Naive B cell (primary cell): Measurements from ENCODE around the gene CYP2W1. TPM values are rescaled to one million over a fixed set of nuclear protein-coding genes. Genes with fewer than 3 reads are reported as not detected.
"Not testable (repeated sequence)": the region's sequence is repeated elsewhere in the genome, so short reads cannot be mapped to it uniquely, and the experiment has no call there.

Source experiments
- ATAC-seq, 2 donors: fragments of 150-1000 bp; cut with Tn5 transposase; 2 replicates each; pipeline ENCODE4 v1.10.0; 2021; ENCODE audit warnings: low read depth in 2 of 2, mild to moderate bottlenecking in 2 of 2, moderate library complexity in 2 of 2
- DNase-seq: peaks from one replicate; pipeline ENCODE4 v3.0.0; 2022
- H3K27ac Mint-ChIP-seq, 6 donors: one replicate each; pipeline ENCODE4 v1.8.0; 2020 to 2022; ENCODE audit warnings: mild to moderate bottlenecking in 6 of 6, mixed read lengths in 6 of 6, moderate library complexity in 5 of 6, inconsistent platforms in 2 of 6
- H3K27me3 Mint-ChIP-seq, 3 donors: one replicate each; pipeline ENCODE4 v1.8.0; 2021 to 2022; ENCODE audit warnings: mixed read lengths in 3 of 3, mild to moderate bottlenecking in 1 of 3
- H3K36me3 Mint-ChIP-seq, 2 donors: one replicate each; pipeline ENCODE4 v1.8.0; 2020 to 2022; ENCODE audit warnings: mixed read lengths in 2 of 2, inconsistent platforms in 1 of 2, mild to moderate bottlenecking in 1 of 2
- H3K4me1 Mint-ChIP-seq, 3 donors: one replicate each; pipeline ENCODE4 v1.8.0; 2020 to 2022; ENCODE audit warnings: mixed read lengths in 3 of 3, inconsistent platforms in 1 of 3, mild to moderate bottlenecking in 1 of 3, moderate library complexity in 1 of 3
- H3K4me3 Mint-ChIP-seq, 8 donors: one replicate each; pipeline ENCODE4 v1.8.0; 2020 to 2022; ENCODE audit warnings: mild to moderate bottlenecking in 8 of 8, mixed read lengths in 8 of 8, moderate library complexity in 8 of 8, inconsistent platforms in 2 of 8
- H3K9me3 Mint-ChIP-seq, 7 donors: one replicate each; pipeline ENCODE4 v1.8.0; 2020 to 2022; ENCODE audit warnings: mixed read lengths in 7 of 7, mild to moderate bottlenecking in 5 of 7, inconsistent platforms in 2 of 7, moderate library complexity in 1 of 7
- polyA plus RNA-seq, 6 donors: library from polyadenylated mRNA; unstranded; fragments of 300-500 nt; fragmentation: Illumina TruSeq; gene quantifications; one replicate each; pipeline ENCODE4 v1.2.3, GENCODE V29; 2021; ENCODE audit warnings: low read depth in 6 of 6

The CYP2W1 gene
- polyA plus RNA-seq, 6 donors from 2014 or later, result not detected

DNA sequence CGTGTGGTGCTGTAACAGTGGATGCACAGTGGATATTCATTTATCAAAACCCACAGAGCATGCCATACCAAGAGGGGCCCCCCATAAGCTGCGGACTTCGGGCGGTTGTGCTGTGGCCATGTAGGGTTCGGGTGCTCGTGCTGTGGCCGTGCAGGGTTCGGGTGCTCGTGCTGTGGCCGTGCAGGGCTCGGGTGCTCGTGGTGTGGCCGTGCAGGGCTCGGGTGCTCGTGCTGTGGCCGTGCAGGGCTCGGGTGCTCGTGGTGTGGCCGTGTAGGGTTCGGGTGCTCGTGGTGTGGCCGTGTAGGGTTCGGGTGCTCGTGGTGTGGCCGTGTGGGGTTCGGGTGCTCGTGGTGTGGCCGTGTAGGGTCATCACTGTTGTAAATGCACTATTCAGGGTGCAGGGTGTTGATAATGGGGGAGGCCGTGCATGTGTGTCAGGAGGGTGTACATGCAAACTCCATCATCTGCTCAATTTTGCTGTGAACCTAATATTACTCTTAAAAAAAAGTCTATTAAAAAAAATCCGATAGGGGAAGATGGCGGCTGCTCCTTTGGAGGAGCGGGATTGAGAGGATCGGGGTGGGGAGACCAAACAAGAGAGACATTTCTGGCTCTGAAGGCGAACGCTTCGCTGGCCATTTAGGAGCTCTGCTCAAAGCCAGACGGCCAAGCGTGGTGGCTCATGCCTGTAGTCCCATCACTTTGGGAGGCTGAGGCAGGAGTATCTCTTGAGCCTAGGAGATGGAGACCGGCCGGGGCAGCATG, 53.4 kb downstream of the CYP2W1 start:
- DNase-seq, H3K9me3 Mint-ChIP-seq, ATAC-seq, H3K4me3 Mint-ChIP-seq, H3K4me1 Mint-ChIP-seq, H3K36me3 Mint-ChIP-seq, H3K27me3 Mint-ChIP-seq: not testable (repeated sequence)
- peak overlapping the region in 1 of 6 donors; percentile 74 for H3K27ac Mint-ChIP-seq

Other genes with a start within 250 kb of the CYP2W1 start
- gene SUN1, start 150.7 kb upstream of the CYP2W1 start, polyA plus RNA-seq, result 10 to 100 TPM; 38.9 to 93.6 (median 45.5) TPM
- gene GET4, start 106.6 kb upstream of the CYP2W1 start, polyA plus RNA-seq, result 10 to 100 TPM in 5 of 6 donors, 1 to 10 TPM in 1; 7.6 to 25.7 (median 16.8) TPM
- gene ADAP1, start 28.5 kb upstream of the CYP2W1 start, polyA plus RNA-seq, result 1 to 10 TPM; 3.3 to 7.0 (median 4.3) TPM
- gene COX19, start 7.6 kb upstream of the CYP2W1 start, polyA plus RNA-seq, result 10 to 100 TPM; 22.6 to 34.5 (median 27.0) TPM
- 1 to 10 TPM; 2.0 to 9.7 (median 3.9) TPM for gene GPR146, start 61.4 kb downstream of the CYP2W1 start, polyA plus RNA-seq
- under 1 TPM in 3 of 6 donors, not detected in 3; 0.40 to 0.88 (median 0.65) TPM for gene GPER1, start 104.9 kb downstream of the CYP2W1 start, polyA plus RNA-seq
- gene ZFAND2A, start 177.0 kb downstream of the CYP2W1 start, polyA plus RNA-seq, result 10 to 100 TPM; 59.3 to 73.5 (median 67.9) TPM
- gene UNCX, start 249.7 kb downstream of the CYP2W1 start, polyA plus RNA-seq, result not detected